Chondrocyte (in vitro differentiated cells): ENCODE measurements around the gene ADCY1. TPM values are rescaled to one million over a fixed set of nuclear protein-coding genes. Genes with fewer than 3 reads are reported as not detected.

Experiments
- DNase-seq: peaks from one replicate; pipeline ENCODE4 v3.0.0; 2021; ENCODE audit warnings: mixed read lengths, low spot score
- H3K27ac Mint-ChIP-seq: one replicate; pipeline ENCODE4 v1.8.0; 2021; ENCODE audit warnings: mild to moderate bottlenecking, moderate library complexity, mixed read lengths; ENCODE audit not compliant: unreplicated experiment
- H3K27me3 Mint-ChIP-seq: 2 replicates; pipeline ENCODE4 v1.8.0; 2021; ENCODE audit warnings: low read depth, mixed read lengths
- H3K36me3 Mint-ChIP-seq: 2 replicates; pipeline ENCODE4 v1.8.0; 2021; ENCODE audit warnings: low read depth, mixed read lengths
- H3K4me1 Mint-ChIP-seq: 2 replicates; pipeline ENCODE4 v1.8.0; 2021; ENCODE audit warnings: low read depth, mild to moderate bottlenecking, mixed read lengths
- H3K4me3 Mint-ChIP-seq: one replicate; pipeline ENCODE4 v1.8.0; 2021; ENCODE audit warnings: mild to moderate bottlenecking, moderate library complexity, mixed read lengths; ENCODE audit not compliant: unreplicated experiment
- H3K9me3 Mint-ChIP-seq: 2 replicates; pipeline ENCODE4 v1.8.0; 2021; ENCODE audit warnings: low read depth, mixed read lengths
- CTCF ChIP-seq: fragments of 200-600 bp; sonication (generic); IDR thresholded peaks from 2 replicates; pipeline ENCODE4 v1.5.0; 2021; ENCODE audit warnings: antibody characterized with exemption, mild to moderate bottlenecking, moderate library complexity
- total RNA-seq: library from RNA; stranded (reverse); gene quantifications from 3 replicates; pipeline ENCODE4 v1.2.1, GENCODE V29; 2021

Gene ADCY1
- total RNA-seq, 1 donor from 2014 or later = 0.50 TPM

DNA sequence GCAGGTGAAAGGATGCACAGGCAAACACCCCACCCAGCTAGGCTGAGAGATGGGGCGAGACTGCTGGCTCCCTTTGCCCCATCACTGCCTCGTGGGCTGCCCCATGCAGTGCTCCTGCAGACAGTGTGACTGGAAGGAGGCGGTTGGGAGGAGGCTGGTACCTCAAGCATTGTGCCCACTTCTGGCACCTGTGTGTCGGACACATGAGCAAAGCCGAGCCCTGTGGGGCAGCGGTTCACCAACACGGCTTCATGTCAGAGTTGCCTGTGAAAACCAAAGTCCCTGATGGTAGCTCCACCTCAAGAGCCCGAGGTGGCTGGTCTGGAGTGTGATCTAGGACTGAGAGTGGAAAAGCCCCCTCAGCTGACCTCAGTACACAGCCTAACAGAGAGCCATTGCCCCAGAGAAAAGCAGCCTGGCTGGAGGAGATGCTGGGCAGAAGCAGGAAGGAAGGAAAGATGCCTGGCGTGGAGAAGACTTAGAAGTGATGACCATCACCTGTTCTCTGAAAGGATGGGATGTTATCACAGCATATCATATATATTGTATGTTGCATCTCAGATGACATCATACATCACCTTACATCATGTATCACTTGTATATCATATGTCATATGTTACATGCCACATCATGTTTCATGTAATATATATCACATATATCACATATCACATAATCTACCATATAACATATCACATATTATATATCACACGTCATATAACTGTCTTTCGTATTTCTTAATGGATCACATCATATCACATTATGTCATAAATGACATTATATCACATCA, 75.6 kb downstream of the ADCY1 start:
- H3K36me3 Mint-ChIP-seq = no peaks in the 10 kb centered on the region
- no peak overlapping the region for H3K4me3 Mint-ChIP-seq
- H3K27ac Mint-ChIP-seq = no peak overlapping the region
- no peaks in the 10 kb centered on the region for H3K4me1 Mint-ChIP-seq
- no peaks in the 10 kb centered on the region for H3K27me3 Mint-ChIP-seq
- DNase-seq = peak; percentile 75
- no peak for TF ChIP-seq CTCF
- no peaks in the 10 kb centered on the region for H3K9me3 Mint-ChIP-seq

DNA sequence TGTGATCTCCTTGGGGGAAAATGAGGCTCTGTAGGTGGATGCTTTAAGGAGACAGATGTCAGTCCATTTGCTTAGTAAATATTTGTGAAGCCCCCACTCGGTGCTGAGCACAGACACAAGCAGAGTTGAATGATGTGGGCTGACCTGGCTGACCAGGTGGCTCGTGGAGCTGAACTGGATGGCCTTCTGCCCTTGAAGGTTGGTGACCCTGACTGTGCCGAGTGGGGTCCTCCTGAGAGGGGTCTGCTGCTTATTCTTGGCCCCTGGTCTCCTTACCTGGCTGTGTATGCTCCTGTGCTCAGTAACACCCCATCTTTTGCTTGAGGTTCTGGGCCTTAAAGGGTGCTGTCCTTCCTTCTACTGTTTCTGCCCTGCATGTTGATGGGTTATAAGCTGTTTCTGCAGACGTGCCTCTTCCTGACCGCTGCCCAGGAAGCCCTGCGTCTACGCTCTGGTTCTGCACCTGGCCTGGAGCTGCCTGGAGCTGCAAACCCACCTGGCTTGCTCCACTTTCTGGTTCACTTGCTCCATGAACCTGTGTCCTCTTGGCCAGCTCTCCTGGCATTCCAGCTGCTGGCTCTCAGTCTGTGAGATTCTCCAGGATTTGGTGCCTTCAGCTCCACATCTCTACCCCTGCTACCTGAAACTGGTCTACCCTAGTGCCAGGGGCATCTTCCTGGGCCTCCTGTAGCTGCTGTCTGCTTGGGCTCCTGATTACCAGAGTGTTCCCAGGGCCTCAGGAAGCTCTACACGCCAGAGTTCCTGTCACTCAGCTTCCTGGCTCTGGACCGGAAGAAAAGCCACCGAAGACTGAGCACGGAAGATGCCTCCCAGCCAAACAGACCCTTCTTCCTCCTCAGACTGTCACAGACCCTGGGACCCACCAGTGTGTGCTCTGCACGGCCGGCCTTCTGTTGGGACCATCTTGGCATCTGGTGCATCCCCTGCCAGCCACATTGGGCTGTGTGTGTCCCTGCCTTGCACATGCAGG, 76.5 kb downstream of the ADCY1 start:
- no peak overlapping the region for H3K27ac Mint-ChIP-seq
- TF ChIP-seq CTCF = no peak
- no peak for DNase-seq
- no peak overlapping the region for H3K4me3 Mint-ChIP-seq
- no peaks in the 10 kb centered on the region for H3K9me3 Mint-ChIP-seq
- H3K4me1 Mint-ChIP-seq = no peaks in the 10 kb centered on the region
- no peaks in the 10 kb centered on the region for H3K27me3 Mint-ChIP-seq
- H3K36me3 Mint-ChIP-seq = no peaks in the 10 kb centered on the region

DNA sequence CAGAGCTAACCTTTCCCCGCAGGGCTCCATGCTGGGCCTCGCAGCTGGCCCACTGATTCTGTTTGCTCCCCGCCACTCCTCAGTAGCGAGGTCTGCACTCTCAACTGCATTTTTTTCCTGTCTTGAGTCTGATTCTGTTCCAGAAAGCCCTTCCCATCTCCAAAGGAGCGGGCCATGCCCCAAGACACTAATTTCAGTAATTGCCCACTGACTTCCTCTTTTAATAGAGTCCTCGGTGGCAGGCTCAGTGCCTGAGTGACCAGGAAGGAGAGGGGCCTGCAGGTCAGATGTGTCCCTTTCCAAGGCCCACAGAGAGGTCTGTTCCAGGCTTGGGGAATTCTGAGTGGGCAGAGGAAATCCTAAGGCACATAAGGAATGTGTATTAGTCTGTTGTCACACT, 77.4 kb downstream of the ADCY1 start:
- no peak for DNase-seq
- H3K27ac Mint-ChIP-seq = no peak overlapping the region
- no peak for TF ChIP-seq CTCF
- H3K9me3 Mint-ChIP-seq = no peaks in the 10 kb centered on the region
- H3K36me3 Mint-ChIP-seq = no peaks in the 10 kb centered on the region
- H3K4me1 Mint-ChIP-seq = no peaks in the 10 kb centered on the region
- H3K27me3 Mint-ChIP-seq = no peaks in the 10 kb centered on the region
- H3K4me3 Mint-ChIP-seq = no peak overlapping the region

GRCh38 chr7:45652630-45653029, 78.5 kb downstream of the ADCY1 start:
- Mint-ChIP-seq H3K36me3 (no peaks in the 10 kb centered on the region), H3K27me3 (no peaks in the 10 kb centered on the region), H3K4me1 (no peaks in the 10 kb centered on the region), H3K9me3 (no peaks in the 10 kb centered on the region), H3K4me3 (no peak overlapping the region), H3K27ac (no peak overlapping the region)
- TF ChIP-seq CTCF = no peak
- DNase-seq = no peak

DNA sequence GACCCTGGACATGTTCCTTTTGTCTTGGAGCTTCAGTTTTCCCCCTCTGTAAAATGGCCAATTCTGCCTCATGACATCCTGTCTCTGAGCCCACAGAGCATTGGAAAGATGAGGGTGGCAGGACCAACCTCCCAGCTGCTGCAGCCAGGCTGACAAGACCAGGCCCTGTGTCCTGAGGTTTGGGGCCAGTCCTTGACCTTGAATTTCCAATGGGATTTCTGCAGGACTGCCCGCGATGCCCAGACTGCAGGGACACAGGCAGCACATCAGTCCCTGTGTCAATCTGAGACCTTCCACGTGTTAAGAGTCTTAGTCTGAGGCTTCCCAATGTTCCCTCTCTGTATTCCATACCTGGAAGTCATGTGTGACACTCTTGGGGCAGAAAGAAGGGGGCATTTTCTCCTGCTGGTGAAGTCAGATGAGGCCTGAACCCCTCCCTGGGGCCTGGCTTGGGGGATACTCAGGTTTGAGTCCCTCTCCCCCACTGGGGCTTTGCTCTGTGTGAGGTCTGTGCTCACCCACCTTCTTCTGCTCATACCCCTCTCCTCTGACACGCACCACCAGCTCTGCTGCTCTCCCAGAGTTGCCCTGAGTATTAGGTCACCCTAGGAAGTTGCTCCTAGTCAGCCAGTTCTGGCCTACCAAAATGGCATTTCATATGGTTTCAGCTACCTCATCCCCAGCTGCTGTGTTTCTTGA, 79.2 kb downstream of the ADCY1 start:
- Mint-ChIP-seq H3K4me1 (no peaks in the 10 kb centered on the region), H3K27me3 (no peaks in the 10 kb centered on the region), H3K4me3 (no peak overlapping the region), H3K36me3 (no peaks in the 10 kb centered on the region), H3K27ac (no peak overlapping the region), H3K9me3 (no peaks in the 10 kb centered on the region)
- DNase-seq = peak; percentile 75
- TF ChIP-seq CTCF = no peak
